ENCODE measurements around the gene PNO1. TPM values are rescaled to one million over a fixed set of nuclear protein-coding genes. Genes with fewer than 3 reads are reported as not detected.
A peak's percentile ranks its signal among the peaks of the same experiment; 100 is the strongest.

Gene PNO1
- total RNA-seq, 2 experiments from 2014 or later: 27.1 to 29.5 TPM

GRCh38 chr2:68222287-68222686, 64.6 kb downstream of the PNO1 start:
- Mint-ChIP-seq H3K27me3 (no peaks in the 10 kb centered on the region), H3K4me1 (ENCODE audit: low read depth) (peaks cover 99% of the 10 kb centered on the region), H3K9me3 (no peaks in the 10 kb centered on the region), H3K36me3 (ENCODE audit: low read depth) (peaks cover 26% of the 10 kb centered on the region), H3K27ac (peak overlapping the region; percentile 68), H3K4me3 (no peak overlapping the region)
- intact Hi-C loops (cut with DNase I, micrococcal nuclease): no loop called here
- DNase-seq: no peak
- Histone ChIP-seq H3K36me3 (ENCODE audit: insufficient read depth, low read length) (no peaks in the 10 kb centered on the region), H3K4me1 (ENCODE audit: insufficient read depth, low read length) (peaks cover 16% of the 10 kb centered on the region), H3K27me3 (ENCODE audit: control insufficient read depth in 1 of 2, insufficient read depth in 2 of 2, low read length in 2 of 2) (no peaks in the 10 kb centered on the region), H3K27ac (ENCODE audit: low read depth in 1 of 2, low read length in 2 of 2) (no peak overlapping the region), H3K9me3 (ENCODE audit: control insufficient read depth in 1 of 2, insufficient read depth in 1 of 2, low read length in 2 of 2) (no peaks in the 10 kb centered on the region), H3K4me3 (ENCODE audit: low read length) (no peak overlapping the region)
- CTCF ChIA-PET: no interaction called here
- no peak for TF ChIP-seq CTCF (IDR thresholded peaks at IDR 0.05)
- no peak for ATAC-seq (ENCODE audit: poor library complexity)
- POLR2A ChIA-PET: interaction anchor here (0.6 to 0.7 kb wide), 2 partner anchors 10 to 14 kb away, joined by 3 read pairs; no protein-coding TSS in a partner anchor

DNA sequence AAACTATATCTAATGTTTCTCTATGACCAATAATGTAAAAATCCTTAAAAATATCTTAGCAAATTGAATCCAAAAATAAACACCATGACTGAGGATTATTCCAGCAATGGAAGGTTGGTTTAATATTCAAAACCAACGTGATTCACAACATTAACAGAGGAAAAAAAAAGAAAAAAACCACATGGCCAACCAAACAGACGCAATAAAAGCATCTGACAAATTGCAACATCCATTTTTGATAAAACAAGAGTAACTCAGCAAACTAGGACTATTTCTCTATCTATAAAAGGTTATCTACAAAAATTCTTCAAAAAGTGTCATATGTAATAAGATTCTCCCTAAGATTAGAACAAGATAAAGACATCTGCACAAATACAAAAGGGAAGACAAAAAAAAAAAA, 65.7 kb downstream of the PNO1 start:
- Mint-ChIP-seq H3K4me3 (no peak overlapping the region), H3K9me3 (no peaks in the 10 kb centered on the region), H3K27me3 (no peaks in the 10 kb centered on the region), H3K4me1 (ENCODE audit: low read depth) (peaks cover 99% of the 10 kb centered on the region), H3K36me3 (ENCODE audit: low read depth) (peaks cover 26% of the 10 kb centered on the region), H3K27ac (peak overlapping the region; percentile 16)
- Histone ChIP-seq H3K4me3 (ENCODE audit: low read length) (no peak overlapping the region), H3K36me3 (ENCODE audit: insufficient read depth, low read length) (no peaks in the 10 kb centered on the region), H3K9me3 (ENCODE audit: control insufficient read depth in 1 of 2, insufficient read depth in 1 of 2, low read length in 2 of 2) (no peaks in the 10 kb centered on the region), H3K27me3 (ENCODE audit: control insufficient read depth in 1 of 2, insufficient read depth in 2 of 2, low read length in 2 of 2) (no peaks in the 10 kb centered on the region), H3K27ac (ENCODE audit: low read depth in 1 of 2, low read length in 2 of 2) (no peak overlapping the region), H3K4me1 (ENCODE audit: insufficient read depth, low read length) (peaks cover 16% of the 10 kb centered on the region)
- ChIA-PET CTCF (interaction anchor here (0.7 kb wide), 1 partner anchor 38 kb away, joined by 5 read pairs; no protein-coding TSS in a partner anchor), POLR2A (no interaction called here)
- DNase-seq (no peak), ATAC-seq (ENCODE audit: poor library complexity) (no peak)
- no peak for TF ChIP-seq CTCF (IDR thresholded peaks at IDR 0.05)
- intact Hi-C loops (cut with DNase I, micrococcal nuclease): no loop called here

GRCh38 chr2:68225119-68225632, 67.5 kb downstream of the PNO1 start:
- Mint-ChIP-seq H3K36me3 (ENCODE audit: low read depth) (peaks cover 21% of the 10 kb centered on the region), H3K9me3 (no peaks in the 10 kb centered on the region), H3K4me1 (ENCODE audit: low read depth) (peaks cover 99% of the 10 kb centered on the region), H3K4me3 (peak overlapping the region; percentile 47), H3K27me3 (no peaks in the 10 kb centered on the region), H3K27ac (peak overlapping the region; percentile 16)
- peak in 8 of 14 experiments; percentile 6 to 66 (median 38) for DNase-seq
- H3K4me3 ChIP-seq (ENCODE audit: low read length): no peak overlapping the region
- H3K4me1 ChIP-seq (ENCODE audit: insufficient read depth, low read length): peaks cover 21% of the 10 kb centered on the region
- no peaks in the 10 kb centered on the region for H3K27me3 ChIP-seq (ENCODE audit: control insufficient read depth in 1 of 2, insufficient read depth in 2 of 2, low read length in 2 of 2)
- TF ChIP-seq CTCF (IDR thresholded peaks at IDR 0.05): no peak
- H3K36me3 ChIP-seq (ENCODE audit: insufficient read depth, low read length): no peaks in the 10 kb centered on the region
- H3K27ac ChIP-seq (ENCODE audit: low read depth in 1 of 2, low read length in 2 of 2): no peak overlapping the region
- ChIA-PET POLR2A (interaction anchor here (0.6 to 1.5 kb wide), 4 partner anchors 11 to 67 kb away, joined by 3 to 5 read pairs (median 3); partner anchors contain the start of gene PNO1), CTCF (interaction anchor here (0.9 to 2.4 kb wide), 12 partner anchors 9 to 103 kb away, joined by 3 to 11 read pairs (median 3); partner anchors contain the start of gene PNO1)
- ATAC-seq (ENCODE audit: poor library complexity): peak; percentile 68
- intact Hi-C loops (cut with DNase I, micrococcal nuclease): loop anchor here in 1 of 2 experiments (2.0 kb wide), 1 partner anchor 20 kb away; no protein-coding TSS in a partner anchor
- H3K9me3 ChIP-seq (ENCODE audit: control insufficient read depth in 1 of 2, insufficient read depth in 1 of 2, low read length in 2 of 2): no peaks in the 10 kb centered on the region

Other genes with a start within 250 kb of the PNO1 start
- 10 to 100 TPM; 16.2 to 16.4 TPM for gene C1D, start 94.9 kb upstream of the PNO1 start, total RNA-seq
- gene PPP3R1, start 94.6 kb downstream of the PNO1 start, total RNA-seq: 10 to 100 TPM; 69.8 to 70.3 TPM
- gene CNRIP1, start 162.1 kb downstream of the PNO1 start, total RNA-seq: not detected
- 1 to 10 TPM; 5.3 to 6.3 TPM for gene PLEK, start 207.4 kb downstream of the PNO1 start, total RNA-seq